Mesothelial cell of epicardium (in vitro differentiated cells): ENCODE measurements around the gene SASS6. TPM values are rescaled to one million over a fixed set of nuclear protein-coding genes. Genes with fewer than 3 reads are reported as not detected.

Experiments used
- DNase-seq, 2 experiments: peaks; one replicate each; pipeline ENCODE4 v3.0.0; 2021; ENCODE audit warnings: low spot score in 2 of 2; ENCODE audit not compliant: unreplicated experiment in 2 of 2
- H3K27ac Mint-ChIP-seq: 2 replicates; pipeline ENCODE4 v1.8.0; 2021; ENCODE audit warnings: mixed read lengths
- H3K27me3 Mint-ChIP-seq: 2 replicates; pipeline ENCODE4 v1.8.0; 2021; ENCODE audit warnings: low read depth, mixed read lengths
- H3K36me3 Mint-ChIP-seq: 2 replicates; pipeline ENCODE4 v1.8.0; 2021; ENCODE audit warnings: mixed read lengths
- H3K4me1 Mint-ChIP-seq: 2 replicates; pipeline ENCODE4 v1.8.0; 2021; ENCODE audit warnings: mixed read lengths
- H3K4me3 Mint-ChIP-seq: 2 replicates; pipeline ENCODE4 v1.8.0; 2021; ENCODE audit warnings: mild to moderate bottlenecking, moderate library complexity, mixed read lengths
- H3K9me3 Mint-ChIP-seq: 2 replicates; pipeline ENCODE4 v1.8.0; 2021; ENCODE audit warnings: mixed read lengths
- CTCF ChIP-seq: fragments of 200-600 bp; sonication (generic); IDR thresholded peaks from one replicate; pipeline ENCODE4 v1.5.0; 2021; ENCODE audit warnings: antibody characterized with exemption; ENCODE audit not compliant: unreplicated experiment
- total RNA-seq: library from RNA; stranded (reverse); gene quantifications from 3 replicates; pipeline ENCODE4 v1.2.1, GENCODE V29; 2021

The SASS6 gene
- total RNA-seq, 1 donor from 2014 or later, result 6.2 TPM

- Mint-ChIP-seq H3K27ac (no peak overlapping the region), H3K4me3 (no peak overlapping the region), H3K36me3 (peaks cover 38% of the 10 kb centered on the region), H3K4me1 (no peaks in the 10 kb centered on the region), H3K27me3 (no peaks in the 10 kb centered on the region), H3K9me3 (no peaks in the 10 kb centered on the region)
- no peak for TF ChIP-seq CTCF
- DNase-seq, result no peak
Measured at GRCh38 chr1:100145116-100145515, 12.4 kb upstream of the SASS6 start.

GRCh38 chr1:100142343-100142742 is 9.6 kb upstream of the SASS6 start:
- no peaks in the 10 kb centered on the region for H3K9me3 Mint-ChIP-seq
- TF ChIP-seq CTCF, result no peak
- H3K36me3 Mint-ChIP-seq, result peaks cover 48% of the 10 kb centered on the region
- H3K4me1 Mint-ChIP-seq, result no peaks in the 10 kb centered on the region
- H3K27ac Mint-ChIP-seq, result no peak overlapping the region
- no peaks in the 10 kb centered on the region for H3K27me3 Mint-ChIP-seq
- no peak overlapping the region for H3K4me3 Mint-ChIP-seq
- DNase-seq, result no peak

- Mint-ChIP-seq H3K4me1 (no peaks in the 10 kb centered on the region), H3K9me3 (no peaks in the 10 kb centered on the region), H3K27ac (no peak overlapping the region), H3K27me3 (no peaks in the 10 kb centered on the region), H3K4me3 (no peak overlapping the region), H3K36me3 (peaks cover 48% of the 10 kb centered on the region)
- TF ChIP-seq CTCF, result no peak
- no peak for DNase-seq
Measured at GRCh38 chr1:100141192-100141591, 8.5 kb upstream of the SASS6 start.

- Mint-ChIP-seq H3K27me3 (no peaks in the 10 kb centered on the region), H3K9me3 (no peaks in the 10 kb centered on the region), H3K36me3 (peaks cover 31% of the 10 kb centered on the region), H3K4me1 (peaks cover 15% of the 10 kb centered on the region), H3K4me3 (no peak overlapping the region), H3K27ac (no peak overlapping the region)
- no peak for DNase-seq
- no peak for TF ChIP-seq CTCF
Measured at GRCh38 chr1:100137602-100138001, 4.9 kb upstream of the SASS6 start.

- Mint-ChIP-seq H3K9me3 (no peaks in the 10 kb centered on the region), H3K4me1 (peaks cover 28% of the 10 kb centered on the region), H3K4me3 (peak overlapping the region; percentile 16), H3K36me3 (peaks cover 17% of the 10 kb centered on the region), H3K27me3 (no peaks in the 10 kb centered on the region), H3K27ac (peak overlapping the region; percentile 64)
- DNase-seq, result no peak
- TF ChIP-seq CTCF, result no peak
Measured at GRCh38 chr1:100134872-100135271, 2.1 kb upstream of the SASS6 start.

GRCh38 chr1:100131623-100132022 is 1.1 kb downstream of the SASS6 start:
- Mint-ChIP-seq H3K4me3 (peak overlapping the region; percentile 100), H3K36me3 (no peaks in the 10 kb centered on the region), H3K27ac (peak overlapping the region; percentile 100), H3K27me3 (no peaks in the 10 kb centered on the region), H3K9me3 (no peaks in the 10 kb centered on the region), H3K4me1 (peaks cover 28% of the 10 kb centered on the region)
- no peak for DNase-seq
- TF ChIP-seq CTCF, result no peak
